ENCODE measurements around the gene LRRC59.
"Not testable (repeated sequence)": the region's sequence is repeated elsewhere in the genome, so short reads cannot be mapped to it uniquely, and the experiment has no call there.

The LRRC59 gene

DNA sequence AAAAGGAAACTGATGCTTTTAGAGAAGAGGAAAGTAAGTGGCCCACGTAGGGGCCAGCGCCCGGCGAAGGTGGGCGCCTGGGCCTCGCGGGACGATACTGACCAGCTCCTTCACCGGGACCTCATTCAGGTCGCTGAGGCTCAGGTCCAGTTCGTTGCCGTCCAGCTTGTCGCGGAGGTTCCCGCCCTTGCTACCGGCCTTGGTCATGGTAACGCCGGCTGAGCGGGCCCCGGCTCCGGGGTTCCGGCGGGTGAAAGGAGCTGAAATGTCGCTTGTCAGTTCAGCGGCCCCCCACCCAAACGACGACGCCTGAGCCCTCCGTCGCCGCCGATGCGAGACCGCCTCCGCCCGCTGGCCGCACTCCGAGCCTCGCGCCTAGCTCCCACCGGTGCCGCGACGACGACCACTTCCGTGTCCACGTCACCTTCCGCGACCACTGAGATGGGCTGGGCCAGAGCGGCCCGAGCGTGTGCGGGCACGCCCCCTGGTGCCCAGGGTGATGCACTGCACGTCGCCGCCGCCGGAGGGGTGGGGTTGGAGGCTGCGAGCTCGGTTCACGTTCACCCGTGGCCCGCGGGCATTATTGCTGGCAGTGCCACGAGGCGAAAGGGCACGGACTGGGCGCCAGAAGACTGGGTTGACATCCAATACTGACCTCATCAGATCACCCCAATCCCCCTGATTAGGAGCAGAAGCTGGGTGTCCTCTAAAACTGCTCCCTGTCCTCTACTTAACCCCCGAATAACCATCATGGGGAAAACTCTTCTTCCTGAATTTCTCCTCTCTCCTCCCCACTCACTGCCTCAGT, at the start of gene LRRC59:
LRRC59 (minus strand) TSS at position 413 of the 808 bp plus-strand sequence; CDS start at position 207, 206 bp downstream.
- peak; percentile 94 for DNase-seq

- no peak for DNase-seq
Observed at GRCh38 chr17:50445730-50446325, 48.5 kb upstream of the LRRC59 start.

GRCh38 chr17:50444841-50445715, 47.8 kb upstream of the LRRC59 start:
- DNase-seq: no peak

GRCh38 chr17:50443505-50443974, 46.2 kb upstream of the LRRC59 start:
- no peak for DNase-seq

GRCh38 chr17:50440838-50441829, 43.8 kb upstream of the LRRC59 start:
- no peak for DNase-seq

DNA sequence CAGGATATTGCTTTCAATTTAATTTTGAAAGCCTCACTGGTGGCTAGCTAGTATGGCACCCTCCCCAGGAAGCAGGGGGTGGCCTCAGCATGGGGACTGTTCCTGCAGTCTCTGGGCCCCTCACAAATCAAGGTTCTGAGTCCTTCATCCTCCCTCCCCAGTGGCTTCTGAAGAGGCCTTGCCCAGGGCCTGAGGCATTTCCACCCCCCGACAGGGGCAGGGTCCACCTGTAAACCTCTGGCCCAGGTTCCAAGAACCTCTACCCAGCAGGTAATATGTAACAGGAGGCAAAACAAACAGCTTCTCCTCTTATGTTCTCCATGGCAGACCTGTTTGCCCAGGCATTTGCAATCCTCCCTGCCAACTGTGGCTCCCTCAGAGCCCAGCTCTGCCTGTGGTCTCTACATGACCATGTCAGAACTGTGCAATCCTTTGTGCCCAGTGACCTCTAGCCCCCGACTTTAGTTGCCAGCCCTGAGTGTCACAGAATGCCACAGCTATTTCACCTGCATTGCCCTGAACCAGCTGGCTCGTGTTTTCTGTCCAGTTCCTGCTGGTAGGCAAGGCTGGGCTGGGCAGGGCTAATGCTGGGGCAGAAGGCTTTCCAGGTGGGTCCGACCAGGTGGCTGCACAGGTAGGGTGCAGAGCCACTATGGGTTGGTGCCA, 43.0 kb upstream of the LRRC59 start:
- no peak for DNase-seq

DNA sequence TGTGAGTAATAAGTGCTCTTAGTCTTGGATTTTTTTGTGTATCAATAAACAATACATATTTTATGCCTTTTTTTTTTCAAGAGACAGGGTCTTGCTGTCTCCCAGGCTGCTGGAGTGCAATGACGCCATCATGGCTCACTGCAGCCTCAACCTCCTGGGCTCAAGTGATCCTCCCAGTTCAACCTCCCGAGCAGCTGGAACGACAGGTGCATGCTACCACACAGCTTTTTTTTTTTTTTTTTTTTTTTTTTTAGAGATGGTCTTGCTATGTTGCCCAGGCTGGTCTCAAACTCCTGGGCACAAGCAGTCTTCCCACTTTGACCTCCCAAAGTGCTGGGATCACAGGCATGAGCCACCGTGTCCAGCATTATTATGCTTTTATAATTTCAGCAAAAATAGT, 41.7 kb upstream of the LRRC59 start:
- no peak for DNase-seq

- DNase-seq: no peak
Observed at GRCh38 chr17:50437409-50437808, 40.1 kb upstream of the LRRC59 start.

GRCh38 chr17:50432125-50432762, 34.9 kb upstream of the LRRC59 start:
- DNase-seq: no peak

DNA sequence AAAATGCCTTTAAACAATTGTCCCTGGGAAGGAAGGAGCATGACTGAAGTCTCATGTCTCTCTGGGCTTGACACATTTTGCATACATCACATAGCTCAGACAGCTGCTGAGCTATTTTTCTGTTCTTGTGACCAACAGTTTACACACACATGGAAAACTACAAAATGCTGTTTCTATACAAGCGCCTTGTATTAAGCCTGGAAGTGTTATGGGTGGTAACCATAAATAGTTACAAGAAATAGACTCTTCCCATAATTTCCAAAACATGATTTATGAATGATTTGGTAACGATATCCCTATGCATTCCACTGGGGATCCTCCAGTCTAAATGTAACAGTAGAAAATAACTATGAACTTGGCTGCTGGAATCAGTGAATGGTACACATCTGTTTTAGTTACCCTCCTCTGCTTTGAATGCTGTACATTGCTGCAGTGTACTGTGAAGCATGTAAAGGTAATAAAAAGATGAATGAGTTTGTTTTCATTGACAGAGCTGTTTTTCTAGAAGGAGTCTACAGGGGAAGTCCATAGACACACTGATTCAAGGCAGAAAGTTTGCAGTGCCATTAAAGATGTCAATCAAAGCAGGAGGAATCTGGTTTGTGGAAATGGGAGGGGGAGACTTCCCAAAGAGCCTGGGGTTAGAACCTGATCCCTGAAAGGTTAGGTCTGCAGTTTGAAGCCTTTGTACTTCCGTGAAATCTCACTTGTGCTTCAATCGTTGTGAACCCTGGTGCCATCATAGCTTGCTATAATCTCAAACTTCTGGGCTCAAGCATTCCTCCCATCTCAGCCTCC, 33.7 kb upstream of the LRRC59 start:
- no peak for DNase-seq

GRCh38 chr17:50429793-50430192, 32.5 kb upstream of the LRRC59 start:
- DNase-seq: no peak

- no peak for DNase-seq
Observed at GRCh38 chr17:50428831-50429424, 31.6 kb upstream of the LRRC59 start.

GRCh38 chr17:50428126-50428525, 30.8 kb upstream of the LRRC59 start:
- DNase-seq: not testable (repeated sequence)

GRCh38 chr17:50426814-50427787, 29.8 kb upstream of the LRRC59 start:
- peak; percentile 75 for DNase-seq

- no peak for DNase-seq
Observed at GRCh38 chr17:50426472-50426782, 29.1 kb upstream of the LRRC59 start.

DNA sequence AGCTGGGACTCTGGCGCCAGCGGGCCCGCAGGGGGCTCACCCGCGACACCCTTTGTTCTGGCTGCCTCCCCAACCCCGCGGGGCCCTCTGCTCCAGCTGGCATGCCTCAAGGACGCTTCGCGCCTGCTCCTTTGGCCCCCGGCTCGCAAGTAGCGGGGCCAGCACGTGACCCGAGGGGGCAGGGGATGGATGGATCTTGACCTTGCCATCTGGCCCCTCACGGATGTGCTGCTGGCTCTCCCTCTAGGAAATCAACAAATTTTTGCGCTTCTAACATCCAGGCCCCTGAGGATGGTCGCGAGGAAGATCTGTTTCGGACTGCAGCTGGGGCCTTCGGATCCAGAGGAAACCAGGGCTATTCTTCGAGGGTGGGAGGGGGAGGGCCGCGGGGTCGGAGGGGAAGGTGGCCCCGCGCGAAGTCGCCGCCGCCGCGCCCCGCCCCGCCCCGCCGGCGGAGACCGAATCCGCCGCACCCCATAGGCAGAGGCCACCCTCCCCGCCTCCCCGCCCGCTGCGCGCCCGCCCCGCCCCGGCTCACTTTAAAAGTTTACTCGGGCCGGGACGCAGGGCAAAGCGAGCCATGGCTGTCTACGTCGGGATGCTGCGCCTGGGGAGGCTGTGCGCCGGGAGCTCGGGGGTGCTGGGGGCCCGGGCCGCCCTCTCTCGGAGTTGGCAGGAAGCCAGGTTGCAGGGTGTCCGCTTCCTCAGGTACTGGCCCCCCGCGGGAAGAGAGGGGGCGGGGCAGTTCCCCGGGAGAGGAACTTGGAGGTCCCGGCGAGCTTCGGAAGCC, 28.6 kb upstream of the LRRC59 start, which contains the start of gene ACSF2:
ACSF2 (plus strand) TSS at position 537 of the 790 bp plus-strand sequence; CDS start at position 581, 44 bp downstream.
- DNase-seq: peak; percentile 84

DNA sequence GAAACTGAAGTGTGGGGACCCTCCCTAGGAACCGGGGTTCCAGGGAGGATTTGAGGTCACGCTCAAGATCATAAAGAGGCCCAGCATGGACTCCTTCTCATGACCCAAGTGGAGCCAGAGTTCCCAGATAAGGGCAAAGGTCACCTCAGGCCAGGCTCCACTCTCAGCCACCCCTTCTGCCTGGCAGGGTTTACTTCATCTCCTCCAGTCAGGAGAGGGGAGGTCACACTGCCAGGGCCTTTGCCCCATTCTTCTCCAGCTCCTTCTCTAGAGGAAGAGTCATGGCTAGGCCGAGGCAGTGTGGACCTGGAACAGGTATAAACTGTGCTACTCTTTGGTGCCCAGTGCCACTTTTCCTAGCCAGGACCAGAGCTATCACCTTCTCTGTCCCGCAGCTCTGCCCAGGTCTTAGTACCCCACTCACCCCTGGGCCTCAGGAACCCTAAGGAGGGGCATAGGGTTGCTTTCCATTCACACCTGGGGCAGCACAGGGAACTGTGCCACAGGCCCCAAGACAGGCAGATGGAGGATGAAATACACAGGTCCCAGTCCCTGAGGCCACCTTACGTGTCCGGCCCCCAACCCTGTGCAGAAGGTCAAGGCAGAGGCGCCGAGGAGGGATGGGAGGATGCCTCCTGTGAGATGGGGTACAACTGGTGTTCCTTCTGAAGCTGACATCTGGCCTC, 27.8 kb upstream of the LRRC59 start:
- no peak for DNase-seq
